ENCODE results near the gene RABGAP1L.
"Not testable (repeated sequence)": the region's sequence is repeated elsewhere in the genome, so short reads cannot be mapped to it uniquely, and the experiment has no call there.

The RABGAP1L gene

DNA sequence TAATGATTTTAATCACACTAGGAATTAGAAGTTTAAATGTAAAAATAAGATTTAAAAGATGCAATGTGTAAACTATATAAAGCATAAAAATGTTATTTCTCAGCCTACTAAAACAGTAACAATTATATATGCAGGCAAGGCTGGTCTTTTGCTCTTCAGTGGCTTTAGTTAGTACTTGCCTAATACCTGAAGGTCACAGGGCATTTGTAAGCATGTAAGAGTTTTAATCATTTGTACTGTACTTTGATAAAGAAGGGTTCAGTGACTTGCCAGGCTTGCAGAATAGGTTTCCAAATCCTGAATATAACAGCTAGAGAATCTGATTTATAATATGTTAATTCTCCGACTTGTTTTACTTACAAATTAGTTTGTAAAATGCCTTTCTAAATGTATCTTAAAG, 545.0 kb downstream of the RABGAP1L start:
- TF ChIP-seq, protein P1, sequence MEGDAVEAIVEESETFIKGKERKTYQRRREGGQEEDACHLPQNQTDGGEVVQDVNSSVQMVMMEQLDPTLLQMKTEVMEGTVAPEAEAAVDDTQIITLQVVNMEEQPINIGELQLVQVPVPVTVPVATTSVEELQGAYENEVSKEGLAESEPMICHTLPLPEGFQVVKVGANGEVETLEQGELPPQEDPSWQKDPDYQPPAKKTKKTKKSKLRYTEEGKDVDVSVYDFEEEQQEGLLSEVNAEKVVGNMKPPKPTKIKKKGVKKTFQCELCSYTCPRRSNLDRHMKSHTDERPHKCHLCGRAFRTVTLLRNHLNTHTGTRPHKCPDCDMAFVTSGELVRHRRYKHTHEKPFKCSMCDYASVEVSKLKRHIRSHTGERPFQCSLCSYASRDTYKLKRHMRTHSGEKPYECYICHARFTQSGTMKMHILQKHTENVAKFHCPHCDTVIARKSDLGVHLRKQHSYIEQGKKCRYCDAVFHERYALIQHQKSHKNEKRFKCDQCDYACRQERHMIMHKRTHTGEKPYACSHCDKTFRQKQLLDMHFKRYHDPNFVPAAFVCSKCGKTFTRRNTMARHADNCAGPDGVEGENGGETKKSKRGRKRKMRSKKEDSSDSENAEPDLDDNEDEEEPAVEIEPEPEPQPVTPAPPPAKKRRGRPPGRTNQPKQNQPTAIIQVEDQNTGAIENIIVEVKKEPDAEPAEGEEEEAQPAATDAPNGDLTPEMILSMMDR (IDR thresholded peaks at IDR 0.05; ENCODE audit: extremely low read depth, insufficient read depth, missing control alignments), result no peak
- no peak for DNase-seq (ENCODE audit: low spot score)
- in situ Hi-C loops (cut with MboI; ENCODE audit: low pct_unique_long_range_greater_than_20kb, low sequenced_read_pairs, unreplicated experiment), result no loop called here

DNA sequence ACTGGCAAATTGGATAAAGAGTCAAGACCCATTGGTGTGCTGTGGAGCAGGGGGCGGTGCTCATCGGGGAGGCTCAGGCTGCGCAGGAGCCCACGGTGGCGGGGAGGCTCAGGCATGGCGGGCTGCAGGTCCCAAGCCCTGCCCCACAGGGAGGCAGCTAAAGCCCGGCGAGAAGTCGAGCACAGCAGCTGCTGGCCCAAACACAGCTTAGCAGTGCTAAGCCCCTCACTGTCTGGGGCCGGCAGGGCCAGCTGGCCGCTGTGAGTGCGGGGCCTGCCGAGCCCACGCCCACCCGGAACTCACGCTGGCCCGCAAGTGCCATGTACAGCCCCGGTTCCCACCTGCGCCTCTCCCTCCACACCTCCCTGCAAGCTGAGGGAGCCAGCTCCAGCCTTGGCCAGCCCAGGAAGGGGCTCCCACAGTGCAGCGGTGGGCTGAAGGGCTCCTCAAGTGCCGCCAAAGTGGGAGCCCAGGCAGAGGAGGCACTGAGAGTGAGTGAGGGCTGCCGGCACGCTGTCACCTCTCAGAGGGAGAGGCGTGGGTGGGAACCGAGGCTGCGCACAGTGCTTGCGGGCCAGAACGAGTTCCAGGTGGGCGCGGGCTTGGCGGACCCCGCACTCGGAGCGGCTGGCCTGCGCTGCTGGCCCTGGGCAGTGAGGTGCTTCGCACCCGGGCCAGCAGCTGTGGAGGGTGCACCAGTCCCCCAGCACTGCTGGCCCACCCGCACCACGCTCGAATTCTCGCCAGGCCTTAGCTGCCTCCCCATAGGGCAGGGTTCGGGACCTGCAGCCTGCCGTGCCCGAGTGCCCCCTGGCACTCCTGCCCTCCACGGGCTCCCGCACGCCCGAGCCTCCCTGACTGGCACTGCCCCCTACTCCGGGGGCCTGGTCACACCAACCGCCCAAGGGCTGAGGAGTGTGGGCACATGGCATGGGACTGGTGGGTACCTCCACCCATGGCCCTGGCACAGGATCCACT, 551.8 kb downstream of the RABGAP1L start:
- in situ Hi-C loops (cut with MboI; ENCODE audit: low pct_unique_long_range_greater_than_20kb, low sequenced_read_pairs, unreplicated experiment), result no loop called here
- no peak for DNase-seq (ENCODE audit: low spot score)
- TF ChIP-seq, protein P1 (IDR thresholded peaks at IDR 0.05; ENCODE audit: extremely low read depth, insufficient read depth, missing control alignments), result no peak

DNA sequence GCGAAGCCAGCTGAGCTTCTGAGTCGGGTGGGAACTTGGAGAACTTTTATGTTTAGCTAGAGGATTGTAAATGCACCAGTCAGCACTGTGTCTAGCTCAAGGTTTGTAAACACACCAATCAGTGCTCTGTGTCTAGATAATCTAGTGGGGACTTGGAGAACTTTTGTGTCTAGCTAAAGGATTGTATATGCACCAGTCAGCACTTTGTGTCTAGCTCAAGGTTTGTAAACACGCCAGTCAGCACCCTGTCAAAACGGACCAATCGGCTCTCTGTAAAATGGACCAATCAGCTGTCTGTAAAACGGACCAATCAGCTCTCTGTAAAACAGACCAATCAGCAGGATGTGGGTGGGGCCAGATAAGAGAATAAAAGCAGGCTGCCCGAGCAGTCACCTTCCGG, 552.5 kb downstream of the RABGAP1L start:
- in situ Hi-C loops (cut with MboI; ENCODE audit: low pct_unique_long_range_greater_than_20kb, low sequenced_read_pairs, unreplicated experiment); DNase-seq (ENCODE audit: low spot score): not testable (repeated sequence)

DNA sequence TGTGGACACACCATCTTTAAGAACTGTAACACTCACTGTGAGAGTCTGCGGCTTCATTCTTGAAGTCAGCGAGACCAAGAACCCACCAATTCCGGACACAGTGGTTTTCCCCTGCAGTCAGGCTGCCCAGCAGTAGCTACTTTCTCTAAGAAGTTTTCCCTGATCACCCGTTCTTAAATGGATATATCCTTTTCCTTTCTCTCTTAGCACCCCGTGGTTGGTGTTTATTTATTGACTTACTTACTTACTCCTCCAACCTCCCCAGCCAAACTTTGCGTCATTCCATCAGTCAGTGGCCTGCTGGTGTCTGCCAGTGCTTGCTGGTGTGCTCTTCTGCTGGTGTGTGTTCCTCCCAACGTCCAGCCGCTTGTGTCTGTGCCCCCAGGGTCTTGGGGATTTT, 553.2 kb downstream of the RABGAP1L start:
- in situ Hi-C loops (cut with MboI; ENCODE audit: low pct_unique_long_range_greater_than_20kb, low sequenced_read_pairs, unreplicated experiment), result no loop called here
- TF ChIP-seq, protein P1 (IDR thresholded peaks at IDR 0.05; ENCODE audit: extremely low read depth, insufficient read depth, missing control alignments), result no peak
- DNase-seq (ENCODE audit: low spot score), result no peak

DNA sequence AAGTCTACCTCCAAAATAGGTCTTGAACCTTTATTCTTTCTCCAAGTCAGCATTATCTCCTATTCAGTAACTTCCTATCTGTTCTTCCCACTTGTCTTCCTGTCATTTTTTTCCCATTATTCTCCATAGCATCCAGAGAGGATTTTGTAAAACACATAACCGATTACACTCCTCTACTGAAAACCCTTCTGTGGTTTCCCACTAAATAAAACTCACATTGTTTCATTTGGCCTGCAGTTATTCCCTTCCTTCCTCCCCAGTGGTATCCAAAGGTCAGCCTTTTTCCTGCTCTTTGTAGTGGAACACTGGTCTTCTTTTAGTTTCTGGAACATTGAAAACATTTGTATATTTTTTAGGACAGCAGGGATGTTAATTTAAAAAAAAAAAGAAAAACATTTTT, 554.5 kb downstream of the RABGAP1L start:
- TF ChIP-seq, protein P1 (IDR thresholded peaks at IDR 0.05; ENCODE audit: extremely low read depth, insufficient read depth, missing control alignments), result no peak
- no peak for DNase-seq (ENCODE audit: low spot score)
- in situ Hi-C loops (cut with MboI; ENCODE audit: low pct_unique_long_range_greater_than_20kb, low sequenced_read_pairs, unreplicated experiment), result no loop called here

DNA sequence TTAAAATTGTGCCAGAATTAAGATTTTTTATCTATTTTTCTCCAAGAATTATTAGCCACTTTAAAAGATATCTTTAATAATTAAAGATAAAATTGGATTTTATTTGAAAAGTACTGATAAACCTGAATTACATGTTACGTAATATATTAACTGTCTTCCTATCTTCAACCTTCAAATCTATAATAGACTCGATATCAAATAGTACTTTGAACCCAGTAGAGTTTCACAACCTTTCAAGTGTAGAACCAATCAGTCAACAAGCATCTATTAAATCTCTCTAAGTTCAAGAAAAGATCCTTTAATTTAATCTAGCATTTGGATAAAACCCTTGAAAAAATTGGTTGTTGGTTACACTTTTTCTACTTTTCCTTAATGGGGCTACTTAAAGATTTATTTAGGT, 559.9 kb downstream of the RABGAP1L start:
- in situ Hi-C loops (cut with MboI; ENCODE audit: low pct_unique_long_range_greater_than_20kb, low sequenced_read_pairs, unreplicated experiment), result no loop called here
- TF ChIP-seq, protein P1 (IDR thresholded peaks at IDR 0.05; ENCODE audit: extremely low read depth, insufficient read depth, missing control alignments), result no peak
- DNase-seq (ENCODE audit: low spot score), result no peak

DNA sequence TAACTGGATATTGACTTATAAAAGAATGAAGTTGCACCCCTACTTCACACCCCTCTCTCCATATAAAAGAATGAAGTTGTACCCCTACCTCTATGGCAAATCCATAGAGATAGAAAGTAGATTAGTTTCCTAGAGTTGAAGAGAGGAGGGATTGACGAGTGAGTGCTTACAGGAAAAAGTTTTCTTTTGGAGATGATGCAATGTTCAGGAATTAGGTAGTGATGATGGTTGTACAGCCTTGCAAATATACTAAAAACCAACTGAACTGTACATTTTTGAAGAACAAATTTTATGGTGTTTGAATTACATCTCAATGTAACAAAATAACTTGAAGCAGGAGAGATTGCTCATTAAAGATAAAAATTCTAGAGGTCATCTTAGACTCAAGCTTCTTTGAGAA, 561.3 kb downstream of the RABGAP1L start:
- DNase-seq (ENCODE audit: low spot score), result no peak
- TF ChIP-seq, protein P1 (IDR thresholded peaks at IDR 0.05; ENCODE audit: extremely low read depth, insufficient read depth, missing control alignments), result no peak
- in situ Hi-C loops (cut with MboI; ENCODE audit: low pct_unique_long_range_greater_than_20kb, low sequenced_read_pairs, unreplicated experiment), result no loop called here
